Activated CD4-positive, alpha-beta T cell treated with anti-CD3 and anti-CD28 coated beads, Interleukin-2, amount 10 ng/mL, durations not matched to agents 7 days and 5 days (primary cell): ENCODE measurements around the gene ZNF37A. TPM values are rescaled to one million over a fixed set of nuclear protein-coding genes. Genes with fewer than 3 reads are reported as not detected.
"Not testable (repeated sequence)": the region's sequence is repeated elsewhere in the genome, so short reads cannot be mapped to it uniquely, and the experiment has no call there.

Source experiments
- CTCF ChIA-PET: fragments of 350-600 bp; sonication (Branson Sonifier 250); formaldehyde crosslinking; loops from one replicate; lab custom pipeline; 2021; ENCODE audit warnings: antibody characterized with exemption; lab: Charles Lee
- POLR2A ChIA-PET: fragments of 350-600 bp; sonication (Branson Sonifier 250); formaldehyde crosslinking; loops from one replicate; lab custom pipeline; 2021; ENCODE audit warnings: antibody characterized with exemption; lab: Charles Lee
- DNase-seq: peaks from one replicate; pipeline ENCODE4 v3.0.0-alpha.2; 2020
- H3K27ac Mint-ChIP-seq: one replicate; pipeline ENCODE4 v1.8.0; 2021; ENCODE audit warnings: mild to moderate bottlenecking, moderate library complexity, mixed read lengths
- H3K27me3 Mint-ChIP-seq: one replicate; pipeline ENCODE4 v1.8.0; 2021; ENCODE audit warnings: mixed read lengths
- H3K36me3 Mint-ChIP-seq: one replicate; pipeline ENCODE4 v1.8.0; 2021; ENCODE audit warnings: low read depth, mixed read lengths
- H3K4me1 Mint-ChIP-seq: one replicate; pipeline ENCODE4 v1.8.0; 2021; ENCODE audit warnings: mixed read lengths
- H3K4me3 Mint-ChIP-seq: one replicate; pipeline ENCODE4 v1.8.0; 2021; ENCODE audit warnings: mild to moderate bottlenecking, moderate library complexity, mixed read lengths
- H3K9me3 Mint-ChIP-seq: one replicate; pipeline ENCODE4 v1.8.0; 2021; ENCODE audit warnings: mixed read lengths
- total RNA-seq, 2 experiments: library from RNA; stranded (reverse); gene quantifications; one replicate each; pipeline ENCODE4 v1.2.3, GENCODE V29; 2021

Gene ZNF37A
- total RNA-seq, 2 experiments from 2014 or later: 17.3 to 22.3 TPM

GRCh38 chr10:38102880-38103279 lies 8.7 kb downstream of the ZNF37A start:
- no peak overlapping the region for H3K27ac Mint-ChIP-seq
- ChIA-PET CTCF (interaction anchor here (0.6 kb wide), 1 partner anchor 9 kb away, joined by 3 read pairs; no protein-coding TSS in a partner anchor), POLR2A (interaction anchor here (0.6 kb wide), 1 partner anchor 128 kb away, joined by 3 read pairs; no protein-coding TSS in a partner anchor)
- no peaks in the 10 kb centered on the region for H3K27me3 Mint-ChIP-seq
- H3K4me1 Mint-ChIP-seq: peaks cover 6% of the 10 kb centered on the region
- no peak overlapping the region for H3K4me3 Mint-ChIP-seq
- peaks cover 72% of the 10 kb centered on the region for H3K9me3 Mint-ChIP-seq
- peaks cover 92% of the 10 kb centered on the region for H3K36me3 Mint-ChIP-seq
- DNase-seq: no peak

GRCh38 chr10:38103756-38104155 lies 9.6 kb downstream of the ZNF37A start:
- H3K36me3 Mint-ChIP-seq: peaks cover 91% of the 10 kb centered on the region
- H3K4me1 Mint-ChIP-seq: peaks cover 3% of the 10 kb centered on the region
- H3K9me3 Mint-ChIP-seq: peaks cover 74% of the 10 kb centered on the region
- H3K27me3 Mint-ChIP-seq: no peaks in the 10 kb centered on the region
- ChIA-PET CTCF (no interaction called here), POLR2A (no interaction called here)
- H3K4me3 Mint-ChIP-seq: no peak overlapping the region
- no peak overlapping the region for H3K27ac Mint-ChIP-seq
- DNase-seq: no peak

GRCh38 chr10:38112159-38112558 lies 18.0 kb downstream of the ZNF37A start:
- H3K9me3 Mint-ChIP-seq: peaks cover 64% of the 10 kb centered on the region
- H3K27me3 Mint-ChIP-seq: no peaks in the 10 kb centered on the region
- CTCF ChIA-PET: interaction anchor here (0.7 kb wide), 1 partner anchor 9 kb away, joined by 3 read pairs; no protein-coding TSS in a partner anchor
- POLR2A ChIA-PET: no interaction called here
- no peak overlapping the region for H3K27ac Mint-ChIP-seq
- DNase-seq: no peak
- H3K36me3 Mint-ChIP-seq: peaks cover 57% of the 10 kb centered on the region
- no peaks in the 10 kb centered on the region for H3K4me1 Mint-ChIP-seq
- no peak overlapping the region for H3K4me3 Mint-ChIP-seq

- H3K27ac Mint-ChIP-seq: no peak overlapping the region
- CTCF ChIA-PET: no interaction called here
These were observed 24.1 kb downstream of the ZNF37A start for GRCh38 chr10:38118072-38118807.

GRCh38 chr10:38119038-38119437 lies 24.9 kb downstream of the ZNF37A start:
- no peak overlapping the region for H3K27ac Mint-ChIP-seq
- ChIA-PET POLR2A (no interaction called here), CTCF (no interaction called here)
- no peak overlapping the region for H3K4me3 Mint-ChIP-seq
- H3K4me1 Mint-ChIP-seq: no peaks in the 10 kb centered on the region
- no peak for DNase-seq
- H3K36me3 Mint-ChIP-seq: peaks cover 55% of the 10 kb centered on the region
- peaks cover 76% of the 10 kb centered on the region for H3K9me3 Mint-ChIP-seq
- no peaks in the 10 kb centered on the region for H3K27me3 Mint-ChIP-seq

More at GRCh38 chr10:38118072-38118807, 24.1 kb downstream of the ZNF37A start:
- H3K36me3 Mint-ChIP-seq: peaks cover 59% of the 10 kb centered on the region
- peaks cover 76% of the 10 kb centered on the region for H3K9me3 Mint-ChIP-seq
- no peaks in the 10 kb centered on the region for H3K4me1 Mint-ChIP-seq
- H3K27me3 Mint-ChIP-seq: no peaks in the 10 kb centered on the region
- H3K4me3 Mint-ChIP-seq: no peak overlapping the region
- DNase-seq: no peak
- POLR2A ChIA-PET: no interaction called here

- H3K4me3 Mint-ChIP-seq: no peak overlapping the region
- ChIA-PET CTCF (no interaction called here), POLR2A (no interaction called here)
- H3K9me3 Mint-ChIP-seq: peaks cover 60% of the 10 kb centered on the region
- peaks cover 6% of the 10 kb centered on the region for H3K36me3 Mint-ChIP-seq
- DNase-seq: no peak
- H3K27ac Mint-ChIP-seq: no peak overlapping the region
- H3K4me1 Mint-ChIP-seq: no peaks in the 10 kb centered on the region
- H3K27me3 Mint-ChIP-seq: no peaks in the 10 kb centered on the region
These were observed 33.7 kb downstream of the ZNF37A start for GRCh38 chr10:38127812-38128211.

- Mint-ChIP-seq H3K4me3 (no peak overlapping the region), H3K4me1 (no peaks in the 10 kb centered on the region), H3K27ac (no peak overlapping the region), H3K36me3 (no peaks in the 10 kb centered on the region), H3K9me3 (peaks cover 17% of the 10 kb centered on the region), H3K27me3 (no peaks in the 10 kb centered on the region)
- CTCF ChIA-PET: interaction anchor here (1.4 kb wide), 1 partner anchor 10 kb away, joined by 3 read pairs; no protein-coding TSS in a partner anchor
- POLR2A ChIA-PET: no interaction called here
- no peak for DNase-seq
These were observed 49.5 kb downstream of the ZNF37A start for GRCh38 chr10:38143587-38143986.

GRCh38 chr10:38146579-38147333 lies 52.6 kb downstream of the ZNF37A start:
- CTCF ChIA-PET: no interaction called here
- no peak for DNase-seq
- no peak overlapping the region for H3K27ac Mint-ChIP-seq
- POLR2A ChIA-PET: no interaction called here
- H3K27me3 Mint-ChIP-seq: no peaks in the 10 kb centered on the region
- no peaks in the 10 kb centered on the region for H3K36me3 Mint-ChIP-seq
- no peak overlapping the region for H3K4me3 Mint-ChIP-seq
- H3K4me1 Mint-ChIP-seq: no peaks in the 10 kb centered on the region
- peaks cover 15% of the 10 kb centered on the region for H3K9me3 Mint-ChIP-seq

- Mint-ChIP-seq H3K27ac (no peak overlapping the region), H3K4me1 (no peaks in the 10 kb centered on the region)
These were observed 53.5 kb downstream of the ZNF37A start for GRCh38 chr10:38147686-38148085.

GRCh38 chr10:38150891-38151463 lies 56.8 kb downstream of the ZNF37A start:
- H3K4me3 Mint-ChIP-seq, H3K36me3 Mint-ChIP-seq, H3K27ac Mint-ChIP-seq, H3K4me1 Mint-ChIP-seq, POLR2A ChIA-PET, H3K27me3 Mint-ChIP-seq, DNase-seq: not testable (repeated sequence)
- CTCF ChIA-PET: interaction anchor here (0.8 kb wide), 1 partner anchor 16 kb away, joined by 3 read pairs; no protein-coding TSS in a partner anchor
- peaks cover 13% of the 10 kb centered on the region for H3K9me3 Mint-ChIP-seq

More at GRCh38 chr10:38147686-38148085, 53.5 kb downstream of the ZNF37A start:
- Mint-ChIP-seq H3K36me3 (no peaks in the 10 kb centered on the region), H3K9me3 (peaks cover 15% of the 10 kb centered on the region), H3K4me3 (no peak overlapping the region), H3K27me3 (no peaks in the 10 kb centered on the region)
- ChIA-PET POLR2A (no interaction called here), CTCF (no interaction called here)
- DNase-seq: no peak

- H3K9me3 Mint-ChIP-seq: peaks cover 28% of the 10 kb centered on the region
- H3K27ac Mint-ChIP-seq: no peak overlapping the region
- H3K4me1 Mint-ChIP-seq: no peaks in the 10 kb centered on the region
- H3K27me3 Mint-ChIP-seq: no peaks in the 10 kb centered on the region
- no peak overlapping the region for H3K4me3 Mint-ChIP-seq
- CTCF ChIA-PET: no interaction called here
- no peaks in the 10 kb centered on the region for H3K36me3 Mint-ChIP-seq
- no peak for DNase-seq
- POLR2A ChIA-PET: no interaction called here
These were observed 62.5 kb downstream of the ZNF37A start for GRCh38 chr10:38156416-38157269.

- no peak overlapping the region for H3K4me3 Mint-ChIP-seq
- peaks cover 28% of the 10 kb centered on the region for H3K9me3 Mint-ChIP-seq
- no peaks in the 10 kb centered on the region for H3K4me1 Mint-ChIP-seq
These were observed 63.1 kb downstream of the ZNF37A start for GRCh38 chr10:38157270-38157685.

More at GRCh38 chr10:38157270-38157685, 63.1 kb downstream of the ZNF37A start:
- CTCF ChIA-PET: no interaction called here
- no peak for DNase-seq
- H3K36me3 Mint-ChIP-seq: no peaks in the 10 kb centered on the region
- no peaks in the 10 kb centered on the region for H3K27me3 Mint-ChIP-seq
- H3K27ac Mint-ChIP-seq: no peak overlapping the region
- POLR2A ChIA-PET: no interaction called here
